ENCODE results near the gene ALG1.

ALG1 gene

GRCh38 chr16:5069048-5069447 lies 2.6 kb upstream of the ALG1 start:
- Histone ChIP-seq H3K9me3 (replicated peaks; ENCODE audit: insufficient read depth, low read length) (no peaks in the 10 kb centered on the region), H3K27me3 (replicated peaks; ENCODE audit: insufficient read depth, low read length) (peaks cover 37% of the 10 kb centered on the region), H3K4me1 (ENCODE audit: low read length) (peaks cover 14% of the 10 kb centered on the region), H3K9ac (ENCODE audit: low read length) (no peak overlapping the region), H4K20me1 (ENCODE audit: insufficient read depth, low read length) (no peaks in the 10 kb centered on the region), H3F3A (ENCODE audit: insufficient read depth, low read length) (peaks cover 5% of the 10 kb centered on the region), H3K36me3 (replicated peaks; ENCODE audit: insufficient read depth, low read length) (no peaks in the 10 kb centered on the region), H3K4me3 (ENCODE audit: low read length) (no peak overlapping the region), H2AFZ (ENCODE audit: low read length) (no peak overlapping the region), H3K9me2 (replicated peaks; ENCODE audit: insufficient read depth, low read length) (no peaks in the 10 kb centered on the region), H3K79me2 (ENCODE audit: low read length) (peaks cover 17% of the 10 kb centered on the region), H3K27ac (ENCODE audit: low read length) (no peak overlapping the region), H3K4me2 (ENCODE audit: low read depth, low read length) (no peak overlapping the region)
- no peak for DNase-seq
- TF ChIP-seq EZH2phosphoT487 (IDR thresholded peaks at IDR 0.05; ENCODE audit: low read length): no peak

- Histone ChIP-seq H3K27me3 (replicated peaks; ENCODE audit: insufficient read depth, low read length) (peaks cover 29% of the 10 kb centered on the region), H3K4me3 (ENCODE audit: low read length) (no peak overlapping the region), H3K4me1 (ENCODE audit: low read length) (peaks cover 14% of the 10 kb centered on the region), H3K9me3 (replicated peaks; ENCODE audit: insufficient read depth, low read length) (no peaks in the 10 kb centered on the region), H4K20me1 (ENCODE audit: insufficient read depth, low read length) (no peaks in the 10 kb centered on the region), H3K9ac (ENCODE audit: low read length) (no peak overlapping the region), H3K9me2 (replicated peaks; ENCODE audit: insufficient read depth, low read length) (no peaks in the 10 kb centered on the region), H3K79me2 (ENCODE audit: low read length) (peaks cover 24% of the 10 kb centered on the region), H3F3A (ENCODE audit: insufficient read depth, low read length) (peaks cover 5% of the 10 kb centered on the region), H3K27ac (ENCODE audit: low read length) (no peak overlapping the region), H2AFZ (ENCODE audit: low read length) (no peak overlapping the region), H3K4me2 (ENCODE audit: low read depth, low read length) (no peak overlapping the region), H3K36me3 (replicated peaks; ENCODE audit: insufficient read depth, low read length) (no peaks in the 10 kb centered on the region)
- no peak for TF ChIP-seq EZH2phosphoT487 (IDR thresholded peaks at IDR 0.05; ENCODE audit: low read length)
- no peak for TF ChIP-seq CTCF (IDR thresholded peaks at IDR 0.05; ENCODE audit: low read length)
- TF ChIP-seq EZH2 (optimal IDR thresholded peaks at IDR 0.05; ENCODE audit: low read depth, low read length): no peak
- no peak for DNase-seq
These were observed 1.8 kb upstream of the ALG1 start for GRCh38 chr16:5069854-5070253.

GRCh38 chr16:5070431-5071186 lies 1.0 kb upstream of the ALG1 start:
- Histone ChIP-seq H3F3A (ENCODE audit: insufficient read depth, low read length) (peaks cover 5% of the 10 kb centered on the region), H3K27ac (ENCODE audit: low read length) (no peak overlapping the region), H3K4me3 (ENCODE audit: low read length) (no peak overlapping the region), H4K20me1 (ENCODE audit: insufficient read depth, low read length) (no peaks in the 10 kb centered on the region), H3K9me3 (replicated peaks; ENCODE audit: insufficient read depth, low read length) (no peaks in the 10 kb centered on the region), H3K9me2 (replicated peaks; ENCODE audit: insufficient read depth, low read length) (no peaks in the 10 kb centered on the region), H2AFZ (ENCODE audit: low read length) (peak overlapping the region; percentile 88), H3K27me3 (replicated peaks; ENCODE audit: insufficient read depth, low read length) (peaks cover 21% of the 10 kb centered on the region), H3K36me3 (replicated peaks; ENCODE audit: insufficient read depth, low read length) (no peaks in the 10 kb centered on the region), H3K4me2 (ENCODE audit: low read depth, low read length) (peak overlapping the region; percentile 73; the same call in 1 of the 2 replicates), H3K4me1 (ENCODE audit: low read length) (peaks cover 14% of the 10 kb centered on the region), H3K79me2 (ENCODE audit: low read length) (peaks cover 26% of the 10 kb centered on the region), H3K9ac (ENCODE audit: low read length) (no peak overlapping the region)
- TF ChIP-seq EZH2 (optimal IDR thresholded peaks at IDR 0.05; ENCODE audit: low read depth, low read length) (no peak), CTCF (IDR thresholded peaks at IDR 0.05; ENCODE audit: low read length) (no peak), EZH2phosphoT487 (IDR thresholded peaks at IDR 0.05; ENCODE audit: low read length) (no peak)
- no peak for DNase-seq

- no peaks in the 10 kb centered on the region for H3K9me2 ChIP-seq (replicated peaks; ENCODE audit: insufficient read depth, low read length)
These were observed 332 bp upstream of the ALG1 start for GRCh38 chr16:5071341-5071680.

More at GRCh38 chr16:5071341-5071680, 332 bp upstream of the ALG1 start:
- H3K36me3 ChIP-seq (replicated peaks; ENCODE audit: insufficient read depth, low read length): no peaks in the 10 kb centered on the region
- H3K4me3 ChIP-seq (ENCODE audit: low read length): peak overlapping the region; percentile 91
- H3K4me1 ChIP-seq (ENCODE audit: low read length): peaks cover 14% of the 10 kb centered on the region
- H4K20me1 ChIP-seq (ENCODE audit: insufficient read depth, low read length): no peaks in the 10 kb centered on the region
- peaks cover 14% of the 10 kb centered on the region for H3K27me3 ChIP-seq (replicated peaks; ENCODE audit: insufficient read depth, low read length)
- TF ChIP-seq CTCF (IDR thresholded peaks at IDR 0.05; ENCODE audit: low read length): no peak
- no peak for TF ChIP-seq EZH2phosphoT487 (IDR thresholded peaks at IDR 0.05; ENCODE audit: low read length)
- TF ChIP-seq EZH2 (optimal IDR thresholded peaks at IDR 0.05; ENCODE audit: low read depth, low read length): no peak
- H2AFZ ChIP-seq (ENCODE audit: low read length): peak overlapping the region; percentile 88
- peak overlapping the region; percentile 68; the same call in 1 of the 2 replicates for H3K27ac ChIP-seq (ENCODE audit: low read length)
- no peaks in the 10 kb centered on the region for H3K9me3 ChIP-seq (replicated peaks; ENCODE audit: insufficient read depth, low read length)
- H3K9ac ChIP-seq (ENCODE audit: low read length): peak overlapping the region; percentile 77
- no peak for DNase-seq
- H3F3A ChIP-seq (ENCODE audit: insufficient read depth, low read length): peaks cover 5% of the 10 kb centered on the region
- H3K4me2 ChIP-seq (ENCODE audit: low read depth, low read length): peak overlapping the region; percentile 73
- H3K79me2 ChIP-seq (ENCODE audit: low read length): peaks cover 26% of the 10 kb centered on the region
